ENCODE data around the gene POLR1E. TPM values are rescaled to one million over a fixed set of nuclear protein-coding genes. Genes with fewer than 3 reads are reported as not detected.

The POLR1E gene
- polyA plus RNA-seq, 1 donor = 30.6 TPM

DNA sequence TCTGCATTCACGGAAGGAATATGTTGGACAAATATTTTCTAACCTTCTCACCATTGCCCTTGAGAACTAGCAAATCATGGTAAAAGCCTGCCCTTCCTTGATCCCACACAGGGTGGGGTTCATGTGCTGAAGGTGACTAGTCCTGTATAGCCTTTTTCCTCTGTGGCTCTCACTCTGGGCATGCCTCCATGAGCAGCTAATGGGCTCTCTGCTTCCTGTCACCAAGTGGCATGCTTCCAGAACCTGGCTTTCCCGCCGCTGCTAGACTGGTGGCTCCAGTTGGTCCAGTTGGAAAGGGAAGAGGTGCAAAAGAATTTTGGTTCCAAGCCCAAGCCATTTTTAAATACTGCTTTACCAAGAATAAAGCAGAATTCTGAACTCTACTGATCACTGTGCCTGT, 54.9 kb downstream of the POLR1E start:
- no peak for DNase-seq

- DNase-seq = no peak
Measured at GRCh38 chr9:37541465-37541864, 55.7 kb downstream of the POLR1E start.

DNA sequence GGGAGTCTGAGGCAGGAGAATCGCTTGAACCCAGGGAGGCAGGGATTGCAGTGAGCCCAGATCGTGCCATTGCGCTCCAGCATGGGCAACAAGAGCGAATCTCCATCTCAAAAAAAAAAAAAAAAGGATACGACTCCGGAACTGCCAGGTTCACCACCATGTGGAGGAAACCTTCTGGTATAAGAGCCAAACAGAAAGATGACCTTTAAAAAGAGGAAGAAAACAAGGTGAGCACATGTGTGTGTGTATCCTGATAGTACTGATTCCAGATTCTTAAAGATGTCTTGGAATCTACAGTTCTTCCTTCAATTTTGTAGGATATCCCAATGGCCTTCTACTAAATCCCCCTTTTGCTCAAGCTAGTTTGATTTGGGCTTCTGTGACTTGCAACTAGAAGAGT, 56.7 kb downstream of the POLR1E start:
- DNase-seq = no peak

DNA sequence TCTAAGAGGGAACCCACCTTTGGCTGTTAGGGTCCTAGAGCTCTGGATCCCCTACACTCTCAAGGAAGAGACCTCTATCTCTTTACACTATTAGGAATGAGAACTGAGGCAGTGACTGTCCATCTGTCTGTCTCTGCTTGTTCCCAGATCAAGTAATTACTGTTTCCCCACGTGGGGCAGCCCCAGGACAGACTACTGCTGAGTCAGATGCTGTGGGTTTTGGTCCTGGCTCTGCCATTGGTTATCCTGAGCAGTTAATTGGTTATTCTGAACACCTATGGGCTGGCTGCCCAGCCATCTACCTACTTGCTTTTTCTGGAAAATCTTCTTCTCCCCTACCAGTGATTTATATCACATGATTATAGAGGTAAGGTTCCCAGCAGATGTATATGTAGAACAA, 57.1 kb downstream of the POLR1E start:
- no peak for DNase-seq

DNA sequence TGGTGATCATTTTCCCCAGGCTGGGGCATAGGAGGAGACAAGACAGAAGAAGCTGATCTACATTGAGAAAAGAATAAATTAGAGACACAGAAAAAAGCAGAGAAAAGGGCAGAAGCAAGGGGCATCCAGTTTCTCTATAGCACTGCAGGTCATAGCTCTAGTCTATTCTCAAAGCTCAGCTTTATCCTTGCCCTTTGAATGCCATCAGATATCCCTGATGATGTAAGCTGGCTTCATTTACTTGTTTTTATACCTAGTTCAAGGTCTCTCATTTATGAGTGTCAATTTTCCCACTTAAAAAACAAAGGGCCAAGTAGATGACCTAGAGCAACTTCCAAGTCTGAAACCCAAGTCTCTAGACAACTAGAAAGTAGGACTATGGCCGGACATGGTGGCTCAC, 57.7 kb downstream of the POLR1E start:
- DNase-seq = no peak

DNA sequence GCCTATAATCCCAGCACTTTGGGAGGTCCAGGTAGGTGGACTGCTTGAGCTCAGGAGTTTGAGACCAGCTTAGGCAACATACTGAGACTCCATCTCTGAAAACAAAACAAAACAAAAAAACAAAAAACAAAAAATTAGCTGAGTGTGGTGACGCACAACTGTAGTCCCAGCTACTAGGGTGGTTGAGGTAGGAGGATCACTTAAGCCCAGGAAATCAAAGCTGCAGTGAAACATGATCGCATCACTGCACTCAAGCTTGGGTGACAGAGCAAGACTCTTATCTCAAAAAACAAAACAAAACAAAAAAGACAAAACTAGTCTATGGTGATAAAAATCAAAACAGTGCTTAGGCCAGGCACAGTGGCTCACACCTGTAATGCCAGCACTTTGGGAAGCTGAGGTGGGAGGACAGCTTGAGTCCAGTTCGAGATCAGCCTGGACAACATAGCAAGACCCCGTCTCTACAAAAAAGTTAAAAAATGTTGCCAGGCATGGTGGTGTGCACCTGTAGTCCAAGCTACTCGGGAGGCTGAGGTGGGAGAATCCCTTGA, 61.7 kb downstream of the POLR1E start:
- DNase-seq = no peak

DNA sequence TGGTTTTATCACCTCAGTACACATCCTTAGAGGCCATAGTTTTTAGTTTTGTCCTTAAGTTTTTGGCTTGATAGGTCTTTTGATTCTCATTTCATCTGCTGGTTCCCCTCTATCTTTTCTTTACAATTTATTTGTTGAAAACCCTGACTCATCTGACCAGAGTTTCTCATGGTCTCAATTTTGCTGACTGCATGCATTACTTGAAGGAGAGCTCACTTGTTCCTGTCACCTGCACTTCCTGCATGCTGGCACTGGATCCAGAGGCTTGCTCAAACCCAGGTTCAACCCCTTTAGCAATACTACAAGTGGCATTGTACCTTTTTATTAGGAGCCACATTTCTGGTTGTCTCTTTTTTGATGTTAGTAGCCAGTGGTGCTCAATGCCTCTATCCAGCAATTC, 63.8 kb downstream of the POLR1E start:
- no peak for DNase-seq

DNA sequence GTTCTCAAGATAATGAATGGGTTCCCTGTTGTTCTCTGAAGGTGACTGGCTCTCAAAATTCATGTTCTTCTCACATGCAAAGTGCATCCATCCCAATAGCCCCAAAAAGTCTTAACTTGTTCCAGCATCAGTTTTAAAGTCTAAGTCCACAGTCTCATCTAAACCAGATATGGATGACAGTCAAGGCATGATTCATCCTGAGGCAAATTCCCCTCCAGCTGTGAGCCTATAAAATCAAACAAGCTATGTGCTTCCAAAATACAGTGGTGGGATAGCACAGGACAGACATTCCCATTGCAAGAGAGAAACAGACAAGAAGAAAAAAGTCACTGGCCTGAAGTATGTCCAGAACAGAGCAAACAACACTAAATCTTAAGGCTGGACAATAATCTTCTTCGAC, 65.0 kb downstream of the POLR1E start:
- DNase-seq = no peak

DNA sequence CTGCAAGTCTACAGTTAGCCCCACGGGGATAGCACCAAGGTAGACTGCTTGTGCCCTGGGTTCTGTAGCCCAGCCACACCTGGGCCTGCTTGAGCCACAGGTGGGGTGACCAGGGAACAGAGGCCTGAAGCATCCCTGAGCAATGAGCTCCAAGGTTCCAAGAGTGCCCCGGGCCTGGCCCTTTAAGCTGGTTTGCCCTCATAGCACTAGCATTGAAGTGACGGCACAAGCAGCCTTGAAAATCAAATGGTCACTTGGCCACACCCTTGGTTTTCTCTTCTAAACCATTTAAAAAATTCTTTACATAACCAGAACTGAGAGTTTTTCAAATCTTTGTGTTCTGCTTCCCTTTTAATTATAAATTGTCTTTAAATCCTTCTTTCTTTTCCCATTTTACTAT, 65.7 kb downstream of the POLR1E start:
- no peak for DNase-seq

DNA sequence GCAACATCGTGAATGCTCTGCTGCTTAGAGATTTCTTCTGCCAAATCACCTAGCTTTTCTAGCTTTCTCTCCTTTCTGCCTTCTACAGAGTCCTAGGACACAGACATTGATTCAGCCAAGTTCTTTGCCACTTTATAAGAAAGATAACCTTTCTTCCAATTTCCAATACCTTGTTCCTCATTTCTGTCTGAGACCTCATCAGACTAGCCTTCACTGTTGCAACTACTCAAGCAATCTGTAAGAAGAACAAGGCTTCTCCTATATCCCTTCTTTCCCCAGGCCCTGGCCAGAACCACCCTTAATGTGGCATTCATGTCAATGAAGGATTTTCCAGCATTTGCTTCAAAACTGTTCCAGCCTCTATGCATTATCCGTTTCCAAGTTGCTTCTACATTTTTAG, 66.1 kb downstream of the POLR1E start:
- DNase-seq = no peak

Other genes starting within 250 kb of the POLR1E start
- gene GRHPR, start 63.3 kb upstream of the POLR1E start, polyA plus RNA-seq (ENCODE audit: insufficient read length) = 126 TPM
- gene ZBTB5, start 20.5 kb upstream of the POLR1E start, polyA plus RNA-seq (ENCODE audit: insufficient read length) = 14.3 TPM
- 45.1 TPM for gene FBXO10, start 90.4 kb downstream of the POLR1E start, polyA plus RNA-seq (ENCODE audit: insufficient read length)
- 57.8 TPM for gene TOMM5, start 106.6 kb downstream of the POLR1E start, polyA plus RNA-seq (ENCODE audit: insufficient read length)
- 19.2 TPM for gene FRMPD1, start 165.0 kb downstream of the POLR1E start, polyA plus RNA-seq (ENCODE audit: insufficient read length)

Measured in hindlimb muscle (tissue), 1 donor.